Neural cell (in vitro differentiated cells): Measurements from ENCODE around the gene HOXA4.

ENCODE experiments used
- CTCF ChIP-seq: fragments of 450-650 bp; IDR thresholded peaks from 2 replicates; pipeline ENCODE4 v1.5.1; 2014; ENCODE audit warnings: antibody characterized with exemption, mild to moderate bottlenecking, moderate library complexity; ENCODE audit not compliant: poor library complexity, severe bottlenecking
- EP300 ChIP-seq: fragments of 450-650 bp; conservative IDR thresholded peaks from 2 replicates; pipeline ENCODE4 v1.6.1; 2014; ENCODE audit warnings: antibody characterized with exemption, mild to moderate bottlenecking, moderate library complexity; ENCODE audit not compliant: poor library complexity, severe bottlenecking
- EZH2 ChIP-seq: fragments of 200-600, 300-800 bp; shearing (Covaris generic), sonication (generic); IDR thresholded peaks from 2 replicates; pipeline ENCODE4 v1.6.1; 2014; ENCODE audit warnings: antibody characterized with exemption, low read length, borderline replicate concordance, mild to moderate bottlenecking; ENCODE audit not compliant: insufficient read depth, poor library complexity, severe bottlenecking
- MXI1 ChIP-seq: fragments of 450-650 bp; conservative IDR thresholded peaks from 2 replicates; pipeline ENCODE4 v1.6.1; 2014; ENCODE audit warnings: antibody characterized with exemption, mild to moderate bottlenecking; ENCODE audit not compliant: poor library complexity, severe bottlenecking
- POLR2AphosphoS5 ChIP-seq: IDR thresholded peaks from 2 replicates; pipeline ENCODE4 v1.6.1; 2012
- RAD21 ChIP-seq: fragments of 450-650 bp; conservative IDR thresholded peaks from 2 replicates; pipeline ENCODE4 v1.6.1; 2014; ENCODE audit warnings: antibody characterized with exemption, mild to moderate bottlenecking, moderate library complexity
- REST ChIP-seq: IDR thresholded peaks from 2 replicates; pipeline ENCODE4 v1.6.1; 2012; ENCODE audit warnings: borderline replicate concordance
- SMC3 ChIP-seq: fragments of 450-650 bp; conservative IDR thresholded peaks from 2 replicates; pipeline ENCODE4 v1.6.1; 2014; ENCODE audit warnings: antibody characterized with exemption, mild to moderate bottlenecking, moderate library complexity; ENCODE audit not compliant: poor library complexity
- TAF1 ChIP-seq: IDR thresholded peaks from 2 replicates; pipeline ENCODE4 v1.6.1; 2012; ENCODE audit warnings: low read depth

- TF ChIP-seq CTCF (no peak), SMC3 (no peak), EZH2 (no peak), TAF1 (no peak), POLR2AphosphoS5 (no peak), REST (no peak), RAD21 (no peak), MXI1 (no peak), EP300 (no peak)
Observed at GRCh38 chr7:27170426-27171324, 40.1 kb upstream of the HOXA4 start.
